Effector memory CD4-positive, alpha-beta T cell (primary cell): ENCODE data around the gene DNASE2.
"Not testable (repeated sequence)": the region's sequence is repeated elsewhere in the genome, so short reads cannot be mapped to it uniquely, and the experiment has no call there.

ENCODE experiments used
- DNase-seq, 3 donors: peaks; one replicate each; pipeline ENCODE4 v3.0.0-alpha.2; 2020
- H3K27ac ChIP-seq: 2 replicates; pipeline ENCODE4 v1.7.0; 2013; ENCODE audit warnings: mild to moderate bottlenecking, low read length, moderate library complexity; ENCODE audit not compliant: insufficient read depth, poor library complexity, severe bottlenecking
- H3K27me3 ChIP-seq: replicated peaks from 2 replicates; pipeline ENCODE4 v1.7.0; 2013; ENCODE audit warnings: mild to moderate bottlenecking, low read length; ENCODE audit not compliant: insufficient read depth, control insufficient read depth, poor library complexity, severe bottlenecking
- H3K36me3 ChIP-seq: 2 replicates; pipeline ENCODE4 v1.7.0; 2013; ENCODE audit warnings: mild to moderate bottlenecking, low read length, moderate library complexity; ENCODE audit not compliant: control insufficient read depth, insufficient read depth
- H3K4me1 ChIP-seq: 2 replicates; pipeline ENCODE4 v1.7.0; 2013; ENCODE audit warnings: low read length, mild to moderate bottlenecking; ENCODE audit not compliant: control insufficient read depth, insufficient read depth, poor library complexity, severe bottlenecking
- H3K4me3 ChIP-seq: 2 replicates; pipeline ENCODE4 v1.7.0; 2013; ENCODE audit warnings: low read length, low read depth, mild to moderate bottlenecking; ENCODE audit not compliant: insufficient read depth, poor library complexity, severe bottlenecking
- H3K9me3 ChIP-seq: 2 replicates; pipeline ENCODE4 v1.7.0; 2013; ENCODE audit warnings: mild to moderate bottlenecking, low read length, moderate library complexity; ENCODE audit not compliant: control insufficient read depth
- total RNA-seq, 3 donors: gene quantifications; one replicate each; lab custom pipeline; 2026; lab: John Stamatoyannopoulos, UW

Gene DNASE2, protein sequence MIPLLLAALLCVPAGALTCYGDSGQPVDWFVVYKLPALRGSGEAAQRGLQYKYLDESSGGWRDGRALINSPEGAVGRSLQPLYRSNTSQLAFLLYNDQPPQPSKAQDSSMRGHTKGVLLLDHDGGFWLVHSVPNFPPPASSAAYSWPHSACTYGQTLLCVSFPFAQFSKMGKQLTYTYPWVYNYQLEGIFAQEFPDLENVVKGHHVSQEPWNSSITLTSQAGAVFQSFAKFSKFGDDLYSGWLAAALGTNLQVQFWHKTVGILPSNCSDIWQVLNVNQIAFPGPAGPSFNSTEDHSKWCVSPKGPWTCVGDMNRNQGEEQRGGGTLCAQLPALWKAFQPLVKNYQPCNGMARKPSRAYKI
- total RNA-seq: 16.9 to 22.1 (median 20.5) reads per million in 3 donors

DNA sequence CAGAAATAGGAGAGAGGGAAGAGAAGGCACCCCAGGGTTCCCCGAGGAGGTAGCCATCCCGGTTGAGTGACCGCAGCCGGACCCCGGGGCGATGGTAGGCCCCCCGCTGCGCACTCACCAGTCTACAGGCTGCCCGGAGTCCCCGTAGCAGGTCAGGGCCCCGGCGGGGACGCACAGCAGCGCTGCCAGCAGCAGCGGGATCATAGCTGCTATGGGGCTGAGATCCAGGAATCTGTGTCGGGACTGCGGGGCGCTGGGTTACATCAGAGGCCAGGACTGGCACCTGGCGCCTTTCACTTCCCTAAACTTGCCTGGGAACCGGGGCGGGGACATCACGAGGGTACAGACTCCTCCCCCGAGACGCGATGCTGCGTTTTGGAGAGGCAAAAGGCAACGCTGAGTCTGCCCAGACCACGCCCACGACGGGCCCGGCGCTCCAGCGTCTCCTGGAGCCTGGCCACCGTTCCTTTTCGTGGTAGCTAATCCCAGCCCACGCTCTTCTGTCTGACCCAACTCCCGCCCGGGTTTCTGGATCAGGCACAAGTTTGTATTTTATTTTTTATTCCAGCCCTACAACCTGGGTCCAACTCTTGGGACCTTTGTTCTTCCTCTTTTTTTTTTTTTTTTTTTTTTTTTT, at the start of gene DNASE2:
TSS of gene DNASE2 (minus strand) at position 278 of the 637 bp plus-strand sequence. CDS start at position 204, 74 bp downstream.
- peak within 1 kb of the TSS; percentile 56 for H3K27ac ChIP-seq
- no peaks in the 10 kb centered on the region for H3K27me3 ChIP-seq
- H3K4me3 ChIP-seq: peak within 1 kb of the TSS; percentile 67
- H3K4me1 ChIP-seq: peaks cover 17% of the 10 kb centered on the region
- peak; percentile 76 to 87 (median 78) for DNase-seq
- H3K9me3 ChIP-seq: peaks cover 3% of the 10 kb centered on the region
- peaks cover 17% of the 10 kb centered on the region for H3K36me3 ChIP-seq

DNA sequence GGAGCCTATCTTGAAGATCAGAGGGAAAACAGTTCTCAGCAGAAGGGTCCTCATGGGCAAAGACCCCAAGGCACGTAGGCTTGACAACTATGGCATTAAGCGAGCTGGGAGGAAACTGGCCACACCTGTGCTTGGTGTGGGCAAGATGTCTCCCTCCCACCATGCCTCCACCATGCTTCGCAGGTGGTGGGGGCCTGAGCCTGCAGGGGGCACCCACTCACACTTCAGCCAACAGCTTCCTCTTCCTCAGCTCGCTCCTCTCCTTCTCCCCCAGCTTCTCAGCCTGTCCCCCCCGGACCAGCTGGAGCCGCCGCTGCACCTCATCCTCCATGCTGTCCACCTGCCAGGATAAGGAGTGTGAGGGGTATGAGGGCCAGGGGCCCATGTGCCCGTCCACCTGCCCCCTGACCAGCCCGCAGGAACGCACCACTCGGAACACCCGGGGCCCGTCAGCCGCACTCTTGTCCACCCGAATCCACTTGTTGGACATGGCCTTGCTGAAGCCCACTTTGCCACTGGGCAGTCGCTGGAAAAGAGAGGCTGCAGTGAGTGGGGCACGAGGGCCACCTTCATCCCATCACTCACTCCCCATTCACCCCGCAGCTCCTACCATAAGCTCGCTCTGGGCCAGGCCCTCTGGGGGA, 48.9 kb upstream of the DNASE2 start:
- H3K4me1 ChIP-seq: peaks cover 8% of the 10 kb centered on the region
- no peak overlapping the region for H3K4me3 ChIP-seq
- H3K27ac ChIP-seq: no peak overlapping the region
- no peak for DNase-seq
- H3K9me3 ChIP-seq: no peaks in the 10 kb centered on the region
- H3K36me3 ChIP-seq: peaks cover 43% of the 10 kb centered on the region
- no peaks in the 10 kb centered on the region for H3K27me3 ChIP-seq

DNA sequence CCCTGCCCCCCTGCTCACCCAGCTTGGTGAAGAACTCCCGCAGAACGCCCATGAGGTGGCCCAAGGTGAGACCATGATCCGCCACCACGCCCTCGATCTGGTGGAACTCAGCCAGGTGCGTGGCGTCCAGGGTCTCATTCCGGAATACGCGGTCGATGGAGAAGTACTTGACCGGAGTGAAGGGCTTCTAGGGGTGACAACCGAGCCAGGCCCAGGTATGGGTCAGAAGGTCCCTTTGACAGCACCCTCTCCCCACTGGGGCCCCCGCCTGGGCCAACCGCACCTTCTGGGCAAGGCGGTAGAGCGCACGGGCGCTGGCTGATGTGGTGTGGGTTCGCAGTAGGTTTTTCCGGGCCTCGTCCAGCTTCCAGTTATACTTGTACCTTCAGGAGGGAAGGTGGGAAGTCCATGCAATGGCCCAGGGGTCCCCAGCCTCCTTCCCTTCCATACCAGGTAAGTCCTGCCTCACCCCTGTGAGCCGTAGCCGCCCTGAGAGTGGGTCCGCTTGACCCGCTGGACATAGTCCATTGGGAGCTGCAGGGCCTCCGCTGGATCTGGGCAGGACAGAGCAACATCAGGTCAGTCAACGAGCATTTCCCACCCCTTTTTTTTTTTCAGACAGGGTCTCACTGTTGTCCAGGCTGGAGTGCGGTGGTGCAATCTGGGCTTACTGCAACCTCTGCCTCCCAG, 43.5 kb upstream of the DNASE2 start:
- peaks cover 61% of the 10 kb centered on the region for H3K36me3 ChIP-seq

DNA sequence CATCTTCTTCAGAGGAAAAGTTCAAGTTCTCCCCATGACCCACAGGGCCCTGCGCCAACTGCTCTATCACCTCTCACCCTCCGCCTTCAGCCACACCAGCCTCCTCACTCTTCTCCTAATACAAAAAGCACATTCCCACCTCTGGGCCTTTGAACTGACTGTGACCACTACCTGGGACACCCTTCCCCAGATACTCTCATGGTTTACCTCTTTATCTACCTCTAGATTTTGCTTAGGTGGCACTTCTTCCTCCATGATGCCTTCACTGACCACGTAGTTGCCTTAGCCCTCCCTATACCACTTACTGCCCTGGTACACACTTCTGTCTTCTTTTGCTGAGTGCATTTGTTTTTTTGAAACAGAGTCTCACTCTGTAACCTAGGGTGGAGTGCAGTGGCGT, 41.7 kb upstream of the DNASE2 start:
- DNase-seq: no peak
- no peaks in the 10 kb centered on the region for H3K27me3 ChIP-seq
- no peak overlapping the region for H3K4me3 ChIP-seq
- peaks cover 5% of the 10 kb centered on the region for H3K4me1 ChIP-seq
- no peaks in the 10 kb centered on the region for H3K9me3 ChIP-seq
- H3K36me3 ChIP-seq: peaks cover 47% of the 10 kb centered on the region
- no peak overlapping the region for H3K27ac ChIP-seq

More for the DNA sequence above, 43.5 kb upstream of the DNASE2 start:
- Histone ChIP-seq H3K4me1 (no peaks in the 10 kb centered on the region), H3K4me3 (no peak overlapping the region), H3K9me3 (no peaks in the 10 kb centered on the region), H3K27ac (no peak overlapping the region), H3K27me3 (no peaks in the 10 kb centered on the region)
- DNase-seq: no peak

DNA sequence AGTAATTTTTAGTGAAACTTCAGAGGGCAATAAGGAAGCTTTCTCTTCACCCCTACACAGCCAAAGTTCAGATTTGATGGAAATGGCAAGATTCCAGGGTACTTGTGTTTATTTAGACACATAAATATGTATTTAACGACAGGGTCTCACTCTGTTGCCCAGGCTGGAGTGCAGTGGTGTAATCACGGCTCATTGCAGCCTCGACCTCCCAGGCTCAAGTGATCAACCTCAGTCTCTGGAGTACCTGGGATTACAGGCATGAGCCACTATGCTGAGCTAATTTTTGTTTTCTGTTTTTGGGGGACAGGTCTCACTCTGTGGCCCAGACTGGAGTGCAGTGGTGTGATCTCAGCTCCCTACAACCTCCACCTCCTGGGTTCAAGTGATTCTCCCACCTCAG, 39.8 kb upstream of the DNASE2 start:
- Histone ChIP-seq H3K4me1 (peaks cover 5% of the 10 kb centered on the region), H3K36me3 (peaks cover 33% of the 10 kb centered on the region), H3K27ac (no peak overlapping the region), H3K9me3 (no peaks in the 10 kb centered on the region), H3K27me3 (no peaks in the 10 kb centered on the region), H3K4me3 (no peak overlapping the region)
- DNase-seq: no peak

DNA sequence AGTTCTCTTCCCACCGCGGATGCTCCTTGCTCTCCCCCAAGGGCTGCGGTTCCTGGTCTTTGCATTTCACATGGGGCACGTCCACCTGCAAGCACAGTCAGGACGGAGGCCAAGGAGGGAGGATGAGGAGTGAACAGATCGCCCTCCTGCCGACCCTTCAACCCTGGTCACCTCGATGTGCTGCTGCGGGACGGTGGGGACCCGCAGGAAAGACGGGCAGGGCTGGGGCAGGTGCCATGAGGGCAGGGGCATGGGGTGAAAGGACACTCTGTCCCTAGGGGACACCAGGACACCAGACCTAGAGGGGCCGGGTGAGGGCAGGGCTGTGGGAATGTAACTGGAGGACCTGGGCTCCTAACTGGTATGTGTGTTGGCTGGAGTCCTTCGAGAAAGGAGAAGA, 37.0 kb upstream of the DNASE2 start:
- peaks cover 11% of the 10 kb centered on the region for H3K36me3 ChIP-seq
- peaks cover 19% of the 10 kb centered on the region for H3K4me1 ChIP-seq
- H3K27me3 ChIP-seq: no peaks in the 10 kb centered on the region
- DNase-seq: no peak
- H3K27ac ChIP-seq: no peak overlapping the region
- no peaks in the 10 kb centered on the region for H3K9me3 ChIP-seq
- H3K4me3 ChIP-seq: no peak overlapping the region

DNA sequence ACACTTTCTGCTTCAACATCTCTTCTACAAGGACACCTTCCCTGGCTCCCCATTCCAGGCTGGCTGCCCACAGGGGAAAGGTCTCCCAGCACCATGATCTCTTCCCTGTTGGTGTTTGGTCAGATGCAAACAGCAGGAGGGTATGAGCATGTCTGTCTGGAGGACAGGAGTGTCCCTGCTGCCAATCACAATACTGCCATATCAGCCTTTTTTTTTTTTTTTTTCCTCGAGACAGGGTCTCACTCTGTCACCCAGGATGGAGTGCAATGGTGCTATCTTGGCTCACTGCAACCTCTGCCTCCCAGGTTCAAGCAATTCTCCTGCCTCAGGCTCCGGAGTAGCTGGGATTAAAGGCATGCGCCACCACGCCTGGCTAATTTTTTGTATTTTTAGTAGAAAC, 34.6 kb upstream of the DNASE2 start:
- not testable (repeated sequence) for H3K9me3 ChIP-seq, H3K27ac ChIP-seq, H3K36me3 ChIP-seq, H3K4me3 ChIP-seq, H3K27me3 ChIP-seq, DNase-seq
- peaks cover 19% of the 10 kb centered on the region for H3K4me1 ChIP-seq

DNA sequence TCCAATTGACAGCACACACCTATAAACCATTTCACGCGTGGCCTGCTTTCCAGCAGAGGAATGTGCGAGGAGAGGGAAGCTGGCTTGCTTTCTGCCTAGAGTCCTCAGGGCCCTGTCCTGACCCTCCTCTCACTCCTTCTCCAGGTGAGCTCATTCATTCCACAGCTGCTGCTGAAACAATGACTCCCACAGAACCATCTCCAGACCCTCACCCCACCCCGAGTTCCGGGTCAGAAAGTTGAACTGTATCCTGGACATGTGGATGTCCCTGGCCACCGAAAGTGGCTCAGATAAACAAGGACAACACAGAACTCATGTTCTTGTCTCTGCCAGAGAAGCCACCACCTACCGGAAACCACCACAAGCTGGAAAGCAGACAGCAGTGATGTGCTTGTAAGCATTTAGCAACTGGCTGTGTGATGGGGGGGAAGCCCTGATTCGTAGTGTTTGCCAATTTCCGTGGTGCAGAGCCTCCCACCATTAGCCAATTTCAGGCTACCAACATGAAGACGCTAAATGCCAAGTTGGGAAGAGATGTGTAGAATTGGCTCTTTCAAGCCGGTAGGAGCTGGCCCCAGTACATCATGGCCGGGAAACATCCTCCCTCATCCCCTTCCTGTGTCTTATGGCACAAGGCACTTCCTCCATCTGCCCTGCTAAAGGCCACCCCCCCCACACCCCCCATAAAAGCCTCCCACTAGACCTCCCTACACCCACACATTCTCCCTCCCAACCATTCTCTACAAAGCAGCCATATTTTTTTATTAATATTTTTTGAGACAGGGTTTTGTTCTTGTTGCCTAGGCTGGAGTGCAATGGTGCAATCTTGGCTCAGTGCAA, 32.8 kb upstream of the DNASE2 start:
- no peaks in the 10 kb centered on the region for H3K27me3 ChIP-seq
- H3K4me1 ChIP-seq: peaks cover 18% of the 10 kb centered on the region
- H3K27ac ChIP-seq: peak overlapping the region; percentile 52
- H3K36me3 ChIP-seq: no peaks in the 10 kb centered on the region
- no peaks in the 10 kb centered on the region for H3K9me3 ChIP-seq
- H3K4me3 ChIP-seq: peak overlapping the region; percentile 7
- peak in 1 of 3 donors; percentile 29 for DNase-seq

DNA sequence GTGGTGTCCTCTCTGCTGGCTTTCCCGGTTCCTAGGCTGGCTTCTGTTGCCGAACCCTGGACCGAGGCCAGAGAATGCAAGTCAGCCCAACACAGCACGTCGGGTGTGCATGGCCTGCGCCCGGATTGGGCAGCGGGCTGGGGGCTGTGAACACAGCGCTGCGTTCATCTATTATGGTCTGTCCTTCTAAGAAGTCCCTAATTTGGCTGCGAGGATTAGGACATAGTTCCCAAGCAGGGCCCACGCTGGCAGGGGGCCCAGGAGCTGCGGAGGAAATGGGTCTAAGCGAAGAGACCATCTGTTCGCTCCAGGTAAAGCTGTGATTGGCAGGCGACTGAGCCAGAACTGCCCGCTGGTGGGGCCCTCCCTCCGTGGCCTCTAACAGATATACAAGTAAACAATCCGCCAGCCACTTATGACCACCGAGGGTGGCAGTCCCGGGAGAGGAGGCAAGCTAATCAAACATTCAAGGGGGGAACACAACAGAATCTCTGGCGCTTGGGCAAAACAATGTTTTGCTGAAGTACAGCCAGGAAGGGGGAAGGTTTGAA, 31.8 kb upstream of the DNASE2 start:
- Histone ChIP-seq H3K27me3 (no peaks in the 10 kb centered on the region), H3K27ac (no peak overlapping the region), H3K4me1 (peaks cover 14% of the 10 kb centered on the region), H3K36me3 (no peaks in the 10 kb centered on the region), H3K9me3 (no peaks in the 10 kb centered on the region), H3K4me3 (no peak overlapping the region)
- no peak for DNase-seq
